GM19324 (cell line): Measurements from ENCODE around the gene ACP7.
"Not testable (repeated sequence)": the region's sequence is repeated elsewhere in the genome, so short reads cannot be mapped to it uniquely, and the experiment has no call there.

Experiments used
- ATAC-seq: cut with Tn5 transposase; IDR thresholded peaks from one replicate; pipeline ENCODE4 v1.9.1; 2021; ENCODE audit warnings: mild to moderate bottlenecking, moderate library complexity; ENCODE audit not compliant: unreplicated experiment, low FRiP score

ACP7 gene

DNA sequence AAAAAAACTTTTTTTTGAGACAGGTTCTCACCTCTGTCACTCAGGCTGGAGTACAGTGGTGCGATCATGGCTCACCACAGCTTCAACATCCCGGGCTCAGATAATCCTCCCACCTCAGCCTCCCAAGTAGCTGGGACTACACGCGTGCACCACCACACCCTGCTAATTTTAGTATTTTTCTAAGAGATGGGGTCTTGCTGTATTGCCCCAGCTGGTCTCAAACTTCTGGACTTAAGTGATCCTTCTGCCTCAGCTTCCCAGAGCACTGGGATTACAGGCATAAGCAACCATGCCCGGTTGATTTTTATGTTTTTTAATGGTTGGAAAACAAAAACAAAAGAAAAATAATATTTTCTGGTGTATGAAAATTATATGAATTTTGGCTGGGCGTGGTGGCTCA lies 9.2 kb upstream of the ACP7 start:
- ATAC-seq = no peak

DNA sequence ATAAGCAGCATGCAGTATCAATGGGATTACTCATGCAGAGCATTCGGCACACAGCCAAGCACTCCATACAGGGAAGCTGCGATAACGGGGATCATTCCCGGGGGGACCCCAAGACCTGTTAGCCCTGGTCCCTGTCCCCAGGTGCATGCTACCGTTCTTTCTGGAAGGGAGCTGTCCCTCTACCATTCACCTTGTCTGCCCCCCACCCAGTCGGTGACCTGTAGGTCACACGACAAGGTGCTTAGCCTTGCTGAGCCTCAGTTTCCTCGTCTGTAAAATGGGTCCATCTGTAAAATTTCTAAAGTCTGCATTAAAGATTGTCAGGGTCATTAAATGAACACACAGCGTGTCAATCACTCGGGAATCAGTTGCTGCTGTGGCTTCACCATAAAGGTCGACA lies 6.8 kb upstream of the ACP7 start:
- no peak for ATAC-seq

DNA sequence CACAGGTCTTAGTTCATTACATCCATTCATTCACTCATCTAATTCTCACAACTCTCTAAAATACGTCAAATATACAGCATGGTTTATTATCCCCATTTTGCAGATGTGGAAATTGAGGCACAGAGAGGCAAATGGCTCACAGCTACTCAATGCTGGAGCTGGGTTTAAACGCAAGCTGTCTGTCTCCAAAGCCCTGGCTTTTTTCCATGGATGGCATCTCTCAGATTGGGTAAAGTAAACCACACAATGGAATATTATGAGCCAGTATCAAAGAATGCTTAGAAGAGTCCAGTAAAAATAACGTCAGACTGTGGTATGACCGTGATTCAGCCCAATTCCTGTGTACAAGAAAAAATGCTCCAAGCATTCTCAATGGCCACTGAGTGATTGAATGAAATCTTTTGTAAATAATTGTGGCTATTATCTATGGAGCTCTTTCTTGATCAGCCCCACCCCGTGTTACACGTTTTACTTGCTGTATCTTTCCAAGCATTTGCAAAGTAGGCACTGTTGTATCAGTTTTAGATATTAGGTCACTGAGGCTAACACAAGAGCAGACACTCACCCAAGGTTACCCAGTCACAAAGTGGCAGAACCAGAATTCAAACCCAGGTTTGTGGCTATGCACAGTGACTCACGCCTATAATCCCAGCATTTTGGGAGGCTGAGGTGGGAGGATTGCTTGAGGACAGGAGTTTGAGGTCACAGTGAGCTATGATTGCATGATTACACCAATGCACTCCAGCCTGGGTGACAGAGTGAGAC lies 5.5 kb upstream of the ACP7 start:
- ATAC-seq = no peak

DNA sequence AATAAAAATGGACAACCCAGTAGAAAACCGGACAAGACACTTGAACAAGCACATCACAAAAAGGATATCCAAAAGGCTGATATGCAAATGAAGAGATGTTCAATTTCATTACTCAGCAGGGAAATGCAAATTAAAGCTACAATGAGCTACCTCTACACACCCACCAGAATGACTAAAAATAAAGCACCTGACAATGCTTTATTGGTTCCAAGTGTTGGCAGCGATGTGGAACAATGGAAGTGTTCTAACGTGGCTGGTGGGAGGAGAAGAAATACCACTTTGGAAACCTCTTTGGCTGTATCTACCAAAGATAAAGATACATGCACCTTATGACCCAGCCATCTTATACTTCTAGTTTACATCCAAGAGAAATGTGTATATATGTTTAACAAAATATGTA lies 3.7 kb upstream of the ACP7 start:
- ATAC-seq = no peak

DNA sequence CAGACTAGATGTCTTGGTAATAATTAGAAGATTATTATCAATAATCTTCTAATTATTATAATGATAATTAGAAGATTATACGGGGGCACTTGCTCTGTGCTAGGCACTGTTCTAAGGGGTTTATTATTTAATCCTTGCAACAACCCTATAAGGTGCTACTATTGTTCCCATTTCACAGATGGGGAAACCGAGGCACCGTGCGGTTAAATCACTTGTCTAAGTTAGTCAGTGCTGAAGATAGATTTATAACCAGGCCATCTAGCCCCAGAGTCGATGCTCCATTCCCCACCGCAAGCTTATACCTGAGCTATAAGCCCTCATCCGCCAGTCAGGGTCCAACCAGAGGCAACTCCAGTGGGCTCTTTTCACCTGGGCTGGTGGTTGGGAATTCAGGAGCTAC lies 2.0 kb upstream of the ACP7 start:
- no peak for ATAC-seq

DNA sequence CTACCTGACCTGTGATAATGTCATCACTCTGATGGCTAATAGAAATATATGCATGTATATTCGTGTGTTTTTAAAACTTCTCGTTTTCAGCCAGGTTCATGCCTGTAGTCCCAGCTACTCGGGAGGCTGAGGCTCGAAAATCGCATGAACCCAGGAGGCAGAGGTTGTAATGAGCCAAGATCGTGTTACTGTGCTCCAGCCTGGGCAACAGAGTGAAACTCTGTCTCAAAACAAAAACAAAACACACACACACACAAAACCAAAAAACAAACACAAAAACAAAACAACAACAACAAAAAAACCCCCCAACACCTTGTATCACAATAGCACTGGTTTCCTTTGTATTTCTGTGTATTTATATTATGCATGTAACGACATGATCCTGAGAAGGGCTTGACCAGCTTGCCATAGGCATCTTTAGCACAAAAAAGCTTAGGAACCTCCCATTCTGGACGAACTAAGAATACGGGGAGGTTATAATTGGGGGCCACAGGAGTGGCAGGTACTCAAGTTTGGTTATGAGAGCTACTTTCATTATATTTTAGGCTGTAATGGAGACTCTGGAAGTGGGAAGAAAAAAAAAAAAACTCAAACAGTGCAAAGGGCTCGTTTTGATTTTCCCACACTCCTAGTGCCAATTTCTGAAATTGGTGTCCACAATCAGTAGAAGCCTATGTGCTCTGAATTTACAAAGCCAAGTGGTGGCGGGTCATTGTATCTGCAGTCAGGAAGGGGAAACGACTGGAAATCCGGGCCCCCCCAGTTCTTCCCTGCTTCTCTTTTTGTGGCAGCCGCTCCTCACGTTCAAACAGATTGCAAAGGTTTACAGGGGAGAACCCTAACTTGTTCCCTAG lies 1.2 kb upstream of the ACP7 start:
- ATAC-seq = no peak

DNA sequence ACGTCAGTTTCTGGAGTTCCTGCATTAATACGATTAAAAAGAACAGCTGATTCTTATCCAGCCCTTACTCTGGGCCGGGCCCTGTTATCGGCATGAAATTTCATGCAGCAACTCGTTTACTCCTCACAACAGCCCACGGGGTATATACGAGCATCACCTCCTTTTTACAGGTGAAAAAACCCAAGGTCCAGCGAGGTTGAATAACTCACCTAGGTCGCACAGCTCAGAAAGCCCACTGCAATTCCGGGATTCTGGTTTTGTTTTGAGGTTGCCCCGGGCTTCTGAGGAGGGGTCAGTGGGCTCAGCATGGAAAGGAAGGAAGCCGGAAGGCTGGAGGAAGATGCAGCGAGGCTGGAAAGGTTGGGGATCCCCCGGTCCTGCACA lies 577 bp upstream of the ACP7 start:
- no peak for ATAC-seq

DNA sequence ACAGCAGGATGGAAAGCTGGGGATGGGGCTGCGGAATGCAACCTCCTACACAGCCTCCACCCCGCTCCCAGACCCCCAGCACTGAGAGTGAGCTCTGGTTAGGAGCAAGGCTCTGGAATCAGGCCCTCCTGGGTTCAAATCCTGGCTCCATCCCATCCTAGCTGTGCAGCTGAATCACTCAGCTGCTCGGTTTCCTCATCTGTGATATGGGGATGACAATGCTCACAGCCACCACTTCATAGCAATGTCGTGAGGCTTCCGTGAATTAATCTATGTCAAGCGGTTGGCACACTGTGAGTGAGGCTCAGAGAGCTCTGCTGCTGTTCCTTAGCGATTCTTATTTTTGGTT lies 538 bp downstream of the ACP7 start:
- no peak for ATAC-seq

DNA sequence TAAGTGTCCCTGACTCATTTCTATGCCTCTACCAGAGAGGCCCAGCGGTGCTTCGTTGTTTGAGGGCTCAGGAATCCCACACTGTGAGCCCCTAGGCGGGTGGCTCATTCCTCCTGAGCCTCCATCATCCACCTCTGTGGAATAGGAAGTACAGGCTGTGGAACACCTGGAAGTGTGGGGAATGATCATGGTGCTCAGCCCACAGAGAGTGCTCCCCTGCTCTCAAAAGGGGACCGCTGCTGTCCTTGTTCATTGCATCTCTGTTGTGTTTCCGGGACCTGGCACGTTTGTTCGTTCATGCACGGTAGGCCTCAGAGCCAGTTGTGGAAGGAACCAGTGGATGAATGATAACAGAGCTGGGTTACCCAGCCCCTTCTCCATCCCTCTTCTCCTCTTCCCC lies 1.2 kb downstream of the ACP7 start:
- no peak for ATAC-seq

DNA sequence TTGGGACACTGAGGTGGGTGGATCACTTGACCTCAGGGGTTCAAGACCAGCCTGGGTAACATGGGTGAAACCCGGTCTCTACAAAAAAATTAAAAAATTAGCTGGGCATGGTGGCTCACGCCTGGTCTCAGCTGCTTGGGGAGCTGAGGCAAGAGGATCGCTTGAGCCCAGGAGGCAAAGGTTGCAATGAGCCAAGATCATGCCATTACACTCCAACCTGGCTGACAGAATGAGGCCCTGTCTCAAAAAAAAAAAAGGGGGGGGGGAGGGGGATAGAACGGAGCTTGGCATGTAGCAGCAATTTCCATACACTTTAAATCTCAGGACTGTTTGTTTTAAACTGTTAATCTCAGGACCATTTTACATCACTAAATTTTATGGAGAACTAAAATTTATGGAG lies 2.2 kb downstream of the ACP7 start:
- no peak for ATAC-seq

DNA sequence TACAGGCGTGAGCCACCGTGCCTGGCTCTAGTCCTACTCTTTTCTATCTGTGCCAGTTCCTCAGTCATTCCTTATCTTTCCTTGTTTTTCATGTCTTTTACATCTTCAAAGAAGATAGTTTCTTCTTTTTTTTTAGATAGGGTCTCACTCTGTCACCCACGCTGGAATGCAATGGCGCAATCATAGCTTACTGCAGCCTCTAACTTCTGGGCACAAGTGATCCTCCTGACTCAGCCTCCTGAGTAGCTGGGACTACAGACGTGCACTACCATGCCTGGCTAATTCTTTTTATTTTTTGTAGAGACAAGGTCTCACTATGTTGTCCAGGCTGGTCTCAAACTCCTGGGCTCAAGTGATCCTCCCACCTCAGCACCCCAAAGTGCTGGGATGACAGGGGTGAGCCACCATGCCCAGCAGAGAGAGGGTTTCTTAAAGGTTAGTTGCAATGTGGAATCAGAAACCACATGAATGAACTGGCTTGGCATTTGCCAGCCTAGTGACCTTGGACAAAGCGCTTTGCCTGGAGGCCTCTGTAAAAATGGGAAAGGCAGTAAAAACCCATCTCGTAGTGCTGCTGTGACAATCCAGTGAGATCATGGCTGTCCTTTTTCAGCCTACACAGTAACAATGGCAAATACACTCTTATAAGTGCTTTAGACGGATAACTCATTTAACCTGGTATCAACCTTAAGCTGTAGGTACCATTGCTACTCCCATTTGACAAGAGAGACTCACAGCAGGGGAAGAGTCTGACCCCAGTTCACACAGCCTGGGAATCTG lies 3.9 kb downstream of the ACP7 start:
- ATAC-seq = no peak

DNA sequence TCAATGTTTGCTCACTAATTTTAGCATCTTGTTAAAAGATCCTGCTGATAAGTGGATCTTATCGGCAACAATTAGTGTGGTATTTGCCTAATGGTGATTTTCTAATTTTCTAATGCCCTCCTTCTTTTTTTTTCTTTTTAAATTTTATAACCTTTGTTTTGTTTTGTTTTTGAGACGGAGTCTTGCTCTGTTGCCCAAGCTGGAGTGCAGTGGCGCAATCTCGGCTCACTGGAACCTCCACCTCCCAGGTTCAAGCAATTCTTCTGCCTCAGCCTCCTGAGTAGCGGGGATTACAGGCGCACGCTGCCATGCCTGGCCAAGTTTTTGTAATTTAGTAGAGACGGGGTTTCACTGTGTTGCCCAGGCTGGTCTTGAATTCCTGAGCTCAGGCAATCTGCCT lies 5.8 kb downstream of the ACP7 start:
- ATAC-seq = not testable (repeated sequence)

DNA sequence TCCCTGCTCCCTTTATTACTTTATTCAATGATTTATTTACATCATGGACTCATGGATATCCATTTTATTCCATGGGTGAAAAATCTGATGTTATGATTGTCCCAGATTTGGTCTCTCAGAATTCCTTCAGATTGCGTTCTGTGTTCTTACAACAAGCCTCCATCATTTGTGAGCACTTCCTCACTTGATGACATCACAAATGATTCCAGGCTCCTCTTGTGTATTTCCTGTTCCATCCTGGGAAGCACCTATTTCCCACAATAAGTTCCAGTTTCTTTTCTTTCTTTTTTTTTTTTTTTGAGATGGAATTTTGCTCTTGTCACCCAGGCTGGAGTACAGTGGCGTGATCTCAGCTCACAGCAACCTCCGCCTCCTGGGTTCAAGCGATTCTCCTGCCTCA lies 6.7 kb downstream of the ACP7 start:
- no peak for ATAC-seq

DNA sequence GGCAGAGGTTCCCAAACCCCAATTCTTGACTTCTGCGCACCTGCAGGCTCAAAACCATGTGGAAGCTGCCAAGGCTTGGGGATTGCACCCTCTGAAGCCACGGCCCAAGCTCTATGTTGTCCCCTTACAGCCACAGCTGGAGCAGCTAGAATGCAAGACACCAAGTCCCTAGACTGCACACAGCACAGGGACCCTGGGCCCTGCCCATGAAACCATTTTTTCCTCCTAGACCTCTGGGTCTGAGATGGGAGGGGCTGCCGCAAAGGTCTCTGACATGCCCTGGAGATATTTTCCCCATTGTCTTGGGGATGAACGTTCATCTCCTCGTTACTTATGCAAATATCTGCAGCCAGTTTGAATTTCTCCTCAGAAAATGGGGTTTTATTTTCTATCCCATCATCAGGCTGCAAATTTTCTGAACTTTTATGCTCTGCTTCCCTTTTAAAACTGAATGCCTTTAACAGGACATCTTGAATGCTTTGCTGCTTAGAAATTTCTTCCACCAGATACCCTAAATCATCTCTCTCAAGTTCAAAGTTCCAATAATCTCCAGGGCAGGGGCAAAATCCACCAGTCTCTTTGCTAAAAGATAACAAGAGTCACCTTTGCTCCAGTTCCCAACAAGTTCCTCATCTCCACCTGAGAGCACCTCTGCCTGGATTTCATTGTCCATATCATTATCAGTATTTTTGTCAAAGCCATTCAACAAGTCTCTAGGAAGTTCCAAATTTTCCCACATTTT lies 11.8 kb downstream of the ACP7 start:
- not testable (repeated sequence) for ATAC-seq

DNA sequence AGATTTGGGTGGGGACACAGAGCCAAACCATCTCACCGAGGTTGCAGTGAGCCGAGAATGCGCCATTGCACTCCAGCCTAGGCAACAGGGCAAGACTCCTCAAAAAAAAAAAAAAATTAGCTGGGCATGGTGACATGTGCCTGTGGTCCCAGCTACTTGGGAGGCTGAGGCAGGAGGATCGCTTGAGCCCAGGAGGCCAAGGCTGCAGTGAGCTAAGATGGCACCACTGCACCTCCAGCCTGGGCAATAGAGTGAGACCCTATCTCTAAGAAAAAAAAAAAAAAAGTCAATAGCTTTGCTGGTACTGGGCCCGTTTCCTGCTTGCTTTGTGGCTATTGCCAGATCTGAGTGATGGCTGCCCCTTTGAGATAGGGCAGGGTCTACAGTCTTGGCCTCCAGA lies 13.1 kb downstream of the ACP7 start:
- no peak for ATAC-seq

DNA sequence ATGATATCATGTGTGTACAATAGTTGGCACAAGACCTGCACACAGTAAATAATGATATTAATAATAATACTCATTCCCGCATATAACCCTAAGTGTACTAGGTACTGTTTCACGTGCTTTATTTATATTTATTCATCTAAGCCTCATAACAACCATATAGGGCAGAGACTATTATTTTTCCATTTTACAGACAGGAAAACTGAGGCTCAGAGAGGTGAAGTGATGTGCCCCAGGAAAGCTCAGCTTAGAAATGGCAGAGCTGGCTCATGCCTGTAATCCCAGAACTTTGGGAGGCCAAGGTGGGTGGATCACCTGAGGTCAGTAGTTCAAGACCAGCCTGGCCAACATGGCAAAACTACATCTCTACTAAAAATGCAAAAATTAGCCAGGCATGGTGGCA lies 13.6 kb downstream of the ACP7 start:
- ATAC-seq = no peak

DNA sequence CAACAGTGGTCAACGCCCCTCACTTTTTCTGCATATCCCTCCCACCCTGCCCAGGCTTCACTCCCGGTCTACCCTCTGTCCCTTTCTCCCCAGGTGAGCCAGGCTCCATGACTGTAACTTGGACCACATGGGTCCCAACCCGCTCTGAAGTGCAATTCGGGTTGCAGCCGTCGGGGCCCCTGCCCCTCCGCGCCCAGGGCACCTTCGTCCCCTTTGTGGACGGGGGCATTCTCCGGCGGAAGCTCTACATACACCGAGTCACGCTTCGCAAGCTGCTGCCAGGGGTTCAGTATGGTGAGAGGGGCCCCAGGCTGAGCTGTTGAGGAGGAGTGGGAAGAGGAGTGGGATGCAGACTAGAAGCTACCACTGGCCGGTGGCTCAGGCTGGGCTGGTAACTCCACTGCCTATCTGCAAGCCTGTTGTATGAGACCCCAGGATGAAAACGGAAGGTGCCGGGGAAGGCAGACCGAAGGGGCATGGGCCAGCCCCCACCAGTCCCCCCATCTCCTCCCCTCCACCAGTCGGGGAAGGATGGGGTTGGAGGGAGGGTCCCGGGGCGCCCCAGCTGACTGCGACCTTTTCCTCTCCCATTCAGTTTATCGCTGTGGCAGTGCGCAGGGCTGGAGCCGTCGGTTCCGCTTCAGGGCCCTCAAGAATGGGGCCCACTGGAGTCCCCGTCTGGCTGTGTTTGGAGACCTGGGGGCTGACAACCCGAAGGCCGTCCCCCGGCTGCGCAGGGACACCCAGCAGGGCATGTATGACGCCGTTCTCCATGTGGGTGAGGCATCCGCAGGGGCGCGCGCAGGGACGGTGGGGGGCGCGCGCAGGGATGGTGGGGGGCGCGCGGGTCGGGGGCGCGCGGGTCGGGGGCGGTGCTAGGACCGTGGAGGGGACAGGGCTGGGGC lies 14.4 kb downstream of the ACP7 start:
- no peak for ATAC-seq

DNA sequence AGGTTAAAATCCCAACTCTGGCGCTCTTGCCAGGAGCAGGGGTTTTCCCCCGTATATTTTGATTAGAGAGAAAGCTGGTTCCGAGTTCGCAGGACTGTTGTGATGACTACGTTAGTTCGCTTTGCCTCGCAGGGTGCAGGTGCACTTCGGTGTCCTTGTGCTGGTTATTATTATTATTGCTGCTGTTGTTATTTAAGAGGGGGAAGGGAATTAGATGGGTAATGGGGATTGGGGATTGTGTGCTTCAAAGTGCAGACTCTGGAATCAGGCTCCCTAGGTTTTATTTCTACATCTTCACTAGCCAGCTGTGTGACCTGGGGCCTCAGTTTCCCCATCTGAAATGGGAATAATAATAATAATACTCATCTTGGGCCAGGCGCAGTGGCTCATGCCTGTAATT lies 15.2 kb downstream of the ACP7 start:
- no peak for ATAC-seq

DNA sequence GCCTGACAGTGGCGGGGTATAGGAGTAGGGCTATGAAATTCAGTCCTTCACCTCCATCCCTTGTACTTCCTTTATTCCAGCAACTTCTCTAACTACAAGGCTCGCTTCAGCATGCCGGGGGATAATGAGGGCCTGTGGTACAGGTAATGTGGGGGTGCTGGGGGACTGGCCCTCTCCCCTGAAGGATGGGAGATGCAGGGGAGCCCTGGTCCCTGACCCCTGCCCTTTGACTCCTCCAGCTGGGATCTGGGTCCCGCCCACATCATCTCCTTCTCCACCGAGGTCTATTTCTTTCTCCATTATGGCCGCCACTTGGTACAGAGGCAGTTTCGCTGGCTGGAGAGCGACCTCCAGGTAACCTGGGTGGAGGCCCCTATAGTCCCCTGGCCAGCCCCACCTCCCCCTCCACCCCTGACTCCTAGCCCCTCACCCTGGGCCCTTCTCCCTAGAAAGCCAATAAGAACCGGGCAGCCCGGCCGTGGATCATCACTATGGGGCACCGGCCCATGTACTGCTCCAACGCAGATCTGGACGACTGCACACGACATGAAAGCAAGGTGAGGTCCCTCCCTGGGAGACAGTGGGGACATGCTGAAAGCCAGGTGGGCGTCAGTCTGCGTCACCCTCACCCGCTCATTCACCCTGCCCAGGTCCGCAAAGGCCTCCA lies 16.5 kb downstream of the ACP7 start:
- ATAC-seq = no peak
